ENCODE results near the gene NPAS2.

DNA sequence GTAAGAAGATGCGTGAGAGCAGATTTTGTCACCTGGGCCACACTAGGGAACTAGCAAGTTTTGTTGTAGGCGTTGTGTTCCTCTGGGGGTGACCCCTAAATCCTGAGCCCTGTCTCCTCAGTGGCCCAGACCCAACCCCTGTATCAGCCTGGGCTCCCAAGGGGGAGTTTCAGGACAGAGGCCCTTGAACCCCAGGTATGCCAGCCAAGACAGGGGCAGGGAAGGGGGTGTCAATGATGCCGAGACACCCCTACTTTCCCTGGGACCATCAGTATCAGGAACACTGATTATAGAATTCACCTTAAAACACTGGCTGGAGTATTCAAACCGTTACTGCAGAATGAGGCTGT, 143.1 kb downstream of the NPAS2 start:
- TF ChIP-seq, protein P1, sequence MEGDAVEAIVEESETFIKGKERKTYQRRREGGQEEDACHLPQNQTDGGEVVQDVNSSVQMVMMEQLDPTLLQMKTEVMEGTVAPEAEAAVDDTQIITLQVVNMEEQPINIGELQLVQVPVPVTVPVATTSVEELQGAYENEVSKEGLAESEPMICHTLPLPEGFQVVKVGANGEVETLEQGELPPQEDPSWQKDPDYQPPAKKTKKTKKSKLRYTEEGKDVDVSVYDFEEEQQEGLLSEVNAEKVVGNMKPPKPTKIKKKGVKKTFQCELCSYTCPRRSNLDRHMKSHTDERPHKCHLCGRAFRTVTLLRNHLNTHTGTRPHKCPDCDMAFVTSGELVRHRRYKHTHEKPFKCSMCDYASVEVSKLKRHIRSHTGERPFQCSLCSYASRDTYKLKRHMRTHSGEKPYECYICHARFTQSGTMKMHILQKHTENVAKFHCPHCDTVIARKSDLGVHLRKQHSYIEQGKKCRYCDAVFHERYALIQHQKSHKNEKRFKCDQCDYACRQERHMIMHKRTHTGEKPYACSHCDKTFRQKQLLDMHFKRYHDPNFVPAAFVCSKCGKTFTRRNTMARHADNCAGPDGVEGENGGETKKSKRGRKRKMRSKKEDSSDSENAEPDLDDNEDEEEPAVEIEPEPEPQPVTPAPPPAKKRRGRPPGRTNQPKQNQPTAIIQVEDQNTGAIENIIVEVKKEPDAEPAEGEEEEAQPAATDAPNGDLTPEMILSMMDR (IDR thresholded peaks at IDR 0.05): no peak
- TF ChIP-seq POLR2A (IDR thresholded peaks at IDR 0.05; ENCODE audit: low read depth): no peak
- no peak for TF ChIP-seq POLR2AphosphoS5 (IDR thresholded peaks at IDR 0.05)
- no peak for TF ChIP-seq EP300 (IDR thresholded peaks at IDR 0.05)

All from esophagus muscularis mucosa (tissue), 4 donors.